Fibroblast of lung (primary cell): ENCODE measurements around the gene ZFP57. TPM values are rescaled to one million over a fixed set of nuclear protein-coding genes. Genes with fewer than 3 reads are reported as not detected.

Experiments
- DNase-seq, 2 donors: peaks; one replicate each; pipeline versions ENCODE4 v3.0.0 to v3.0.0-alpha.2; 2010; ENCODE audit warnings: low read depth in 2 of 2
- H2AFZ ChIP-seq: 2 replicates; pipeline ENCODE4 v1.5.1; 2012; ENCODE audit warnings: low read length, control low read depth, inconsistent platforms
- H3K27ac ChIP-seq: 2 replicates; pipeline ENCODE4 v1.5.1; 2011; ENCODE audit warnings: low read length, control low read depth; ENCODE audit not compliant: insufficient read depth
- H3K27me3 ChIP-seq: 2 replicates; pipeline ENCODE4 v1.5.1; 2011; ENCODE audit warnings: mild to moderate bottlenecking, low read length; ENCODE audit not compliant: control insufficient read depth, insufficient read depth
- H3K36me3 ChIP-seq: 2 replicates; pipeline ENCODE4 v1.5.1; 2011; ENCODE audit warnings: low read length; ENCODE audit not compliant: control insufficient read depth, insufficient read depth
- H3K4me1 ChIP-seq: 2 replicates; pipeline ENCODE4 v1.5.1; 2011; ENCODE audit warnings: low read length; ENCODE audit not compliant: control insufficient read depth, insufficient read depth; ENCODE audit errors: extremely low read depth
- H3K4me2 ChIP-seq: 2 replicates; pipeline ENCODE4 v1.5.1; 2011; ENCODE audit warnings: low read length, control low read depth; ENCODE audit not compliant: insufficient read depth; ENCODE audit errors: extremely low read depth
- H3K4me3 ChIP-seq, 4 experiments: fragments of 200-600 bp in 1 of 4; sonication (generic) in 1 of 4; replicated peaks in 1 of 4; 2 replicates each; pipeline ENCODE4 v1.5.1; 2011 to 2016; ENCODE audit warnings: low read length in 4 of 4, low read depth in 3 of 4, mild to moderate bottlenecking in 3 of 4, control low read depth in 2 of 4, inconsistent platforms in 1 of 4, mixed read lengths in 1 of 4; ENCODE audit not compliant: insufficient read depth in 1 of 4; ENCODE audit errors: control extremely low read depth in 1 of 4
- H3K79me2 ChIP-seq: 2 replicates; pipeline ENCODE4 v1.5.1; 2012; ENCODE audit warnings: mild to moderate bottlenecking, low read length, inconsistent platforms; ENCODE audit not compliant: control insufficient read depth, insufficient read depth
- H3K9ac ChIP-seq: 2 replicates; pipeline ENCODE4 v1.5.1; 2011; ENCODE audit warnings: mild to moderate bottlenecking, low read length, control low read depth; ENCODE audit not compliant: insufficient read depth
- H3K9me3 ChIP-seq: 2 replicates; pipeline ENCODE4 v1.5.1; 2012; ENCODE audit warnings: low read depth, low read length; ENCODE audit not compliant: control insufficient read depth, insufficient read depth
- H4K20me1 ChIP-seq: 2 replicates; pipeline ENCODE4 v1.5.1; 2011; ENCODE audit warnings: low read length; ENCODE audit not compliant: control insufficient read depth, insufficient read depth; ENCODE audit errors: extremely low read depth
- EZH2 ChIP-seq: IDR thresholded peaks from 2 replicates; pipeline ENCODE4 v1.5.1; 2012; ENCODE audit warnings: low read length, control low read depth, mild to moderate bottlenecking; ENCODE audit errors: missing control alignments
- polyA plus RNA-seq, 2 donors: library from polyadenylated mRNA; depleted of rRNA in 1 of 2; stranded (reverse) in 1 of 2; unstranded in 1 of 2; fragments of >200 nt; gene quantifications; 2 replicates each; pipeline ENCODE4 v1.2.1, GENCODE V29; 2011 to 2012; ENCODE audit warnings: missing spikeins in 1 of 2
- total RNA-seq: library from RNA; depleted of rRNA; stranded (reverse); fragments of >200 nt; gene quantifications from 2 replicates; pipeline ENCODE4 v1.2.1, GENCODE V29; 2014
- TF ChIP-seq, protein P1 (sequence below), 2 donors: IDR thresholded peaks in 1 of 2; conservative IDR thresholded peaks in 1 of 2; 1 replicate in 1 of 2; 2 replicates in 1 of 2; pipeline ENCODE4 v1.5.1; 2011 to 2012; ENCODE audit warnings: low read length in 2 of 2, control low read depth in 1 of 2, inconsistent platforms in 1 of 2, low read depth in 1 of 2, mild to moderate bottlenecking in 1 of 2

The ZFP57 gene
- total and polyA plus RNA-seq, 2 donors (not counting 1 experiment from before 2014, with no cell fraction given) = not detected

DNA sequence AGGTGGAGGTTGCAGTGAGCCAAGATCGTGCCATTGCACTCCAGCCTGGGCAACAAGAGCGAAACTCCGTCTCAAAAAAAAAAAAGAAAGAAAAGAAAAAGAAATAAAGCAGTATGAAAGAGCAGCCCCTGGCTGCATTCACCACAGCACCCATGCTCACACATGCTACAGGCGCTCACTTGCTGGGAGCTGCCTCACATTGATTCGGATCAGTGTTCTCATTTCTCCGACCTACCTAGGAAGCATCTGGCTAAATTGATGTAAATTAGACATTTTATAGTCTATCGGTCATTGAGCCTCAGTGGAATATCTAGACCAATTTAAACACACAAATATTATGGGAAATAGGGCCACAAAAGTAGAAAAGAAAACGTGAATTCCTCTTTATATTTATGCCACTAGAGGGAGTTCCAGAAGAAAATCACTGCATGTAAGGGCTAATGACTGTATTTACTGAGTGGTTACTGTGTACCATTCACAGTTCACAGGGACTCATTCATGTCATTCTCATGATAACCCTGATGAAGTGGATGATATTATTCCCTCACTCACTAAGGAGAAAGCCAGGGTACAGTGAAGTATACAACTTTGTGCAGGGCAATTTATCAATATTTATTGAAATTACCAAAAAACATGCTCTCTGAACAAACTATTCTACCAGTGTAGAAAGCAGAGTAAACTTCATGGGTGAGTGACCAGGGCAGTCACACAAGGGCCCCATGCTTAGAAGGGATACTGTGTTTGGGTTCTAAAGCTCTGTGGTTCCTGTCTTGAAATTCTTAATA is 29.3 kb downstream of the ZFP57 start:
- no peak overlapping the region for H3K4me2 ChIP-seq
- H3K27me3 ChIP-seq = peaks cover under 1% of the 10 kb centered on the region
- H3K4me1 ChIP-seq = no peaks in the 10 kb centered on the region
- H2AFZ ChIP-seq = no peak overlapping the region
- no peaks in the 10 kb centered on the region for H3K36me3 ChIP-seq
- peak; percentile 18 to 51 for DNase-seq
- TF ChIP-seq, protein P1, sequence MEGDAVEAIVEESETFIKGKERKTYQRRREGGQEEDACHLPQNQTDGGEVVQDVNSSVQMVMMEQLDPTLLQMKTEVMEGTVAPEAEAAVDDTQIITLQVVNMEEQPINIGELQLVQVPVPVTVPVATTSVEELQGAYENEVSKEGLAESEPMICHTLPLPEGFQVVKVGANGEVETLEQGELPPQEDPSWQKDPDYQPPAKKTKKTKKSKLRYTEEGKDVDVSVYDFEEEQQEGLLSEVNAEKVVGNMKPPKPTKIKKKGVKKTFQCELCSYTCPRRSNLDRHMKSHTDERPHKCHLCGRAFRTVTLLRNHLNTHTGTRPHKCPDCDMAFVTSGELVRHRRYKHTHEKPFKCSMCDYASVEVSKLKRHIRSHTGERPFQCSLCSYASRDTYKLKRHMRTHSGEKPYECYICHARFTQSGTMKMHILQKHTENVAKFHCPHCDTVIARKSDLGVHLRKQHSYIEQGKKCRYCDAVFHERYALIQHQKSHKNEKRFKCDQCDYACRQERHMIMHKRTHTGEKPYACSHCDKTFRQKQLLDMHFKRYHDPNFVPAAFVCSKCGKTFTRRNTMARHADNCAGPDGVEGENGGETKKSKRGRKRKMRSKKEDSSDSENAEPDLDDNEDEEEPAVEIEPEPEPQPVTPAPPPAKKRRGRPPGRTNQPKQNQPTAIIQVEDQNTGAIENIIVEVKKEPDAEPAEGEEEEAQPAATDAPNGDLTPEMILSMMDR (conservative IDR thresholded peaks at IDR 0.05 in 1 of 2, IDR thresholded peaks at IDR 0.05 in 1 of 2; ENCODE audit: low read depth in 1 of 2, low read length in 2 of 2) = peak in 1 of 2 donors; percentile 63
- TF ChIP-seq EZH2 = no peak
- no peak overlapping the region for H3K9ac ChIP-seq
- no peak overlapping the region for H3K27ac ChIP-seq
- H3K9me3 ChIP-seq = no peaks in the 10 kb centered on the region
- H3K79me2 ChIP-seq = no peaks in the 10 kb centered on the region
- no peaks in the 10 kb centered on the region for H4K20me1 ChIP-seq
- no peak overlapping the region for H3K4me3 ChIP-seq

DNA sequence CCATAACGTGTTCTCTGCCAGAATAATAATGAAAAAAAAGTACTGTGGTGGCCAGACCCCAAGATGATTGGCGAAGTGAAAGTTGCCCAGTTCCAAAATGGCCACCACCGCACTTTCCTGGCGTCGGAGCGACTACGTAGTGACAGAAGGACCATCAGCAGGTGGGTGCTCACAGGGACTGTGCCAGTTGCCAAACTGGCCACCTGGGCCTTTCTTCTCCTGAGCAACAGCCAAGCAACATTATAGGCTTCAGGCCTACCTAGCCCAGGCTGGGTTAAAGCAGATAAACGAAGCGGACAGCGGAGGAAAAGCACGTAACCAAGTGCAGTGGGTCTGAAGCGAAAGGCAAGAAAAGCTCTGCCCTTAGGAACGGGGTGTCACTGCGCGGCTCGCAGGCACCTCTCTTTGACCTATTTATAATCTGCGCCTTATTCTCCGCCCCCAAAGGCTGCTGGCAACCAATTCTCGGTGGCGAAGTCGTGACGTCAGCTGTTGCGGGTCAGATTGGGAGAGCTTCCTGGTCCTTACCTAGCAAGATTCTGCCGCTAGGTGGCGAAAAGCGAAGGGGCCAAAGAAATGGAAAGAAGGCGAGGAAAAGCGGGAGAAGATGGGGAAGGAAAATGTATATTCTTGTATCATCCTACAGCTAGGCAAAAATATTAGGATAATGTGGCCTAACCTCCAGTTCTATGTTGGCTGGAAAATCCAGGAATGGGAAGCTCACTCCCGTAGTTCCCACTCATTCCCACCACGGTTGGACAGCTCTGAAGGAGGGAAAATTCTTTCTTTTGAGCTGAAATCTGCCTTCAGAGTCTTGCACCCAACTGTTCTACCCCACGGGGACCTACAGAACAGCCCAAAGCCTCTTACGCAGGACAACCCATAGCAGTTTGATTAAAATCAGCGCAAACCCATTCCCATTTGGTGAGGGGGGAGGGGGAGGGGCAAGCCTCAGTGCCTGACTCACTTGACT is 31.0 kb downstream of the ZFP57 start:
- Histone ChIP-seq H3K27me3 (no peaks in the 10 kb centered on the region), H3K4me3 (peak overlapping the region; percentile 32 to 64 (median 56)), H3K9ac (peak overlapping the region; percentile 46), H3K4me1 (no peaks in the 10 kb centered on the region), H3K27ac (peak overlapping the region; percentile 70), H3K4me2 (peak overlapping the region; percentile 99), H4K20me1 (no peaks in the 10 kb centered on the region), H3K79me2 (no peaks in the 10 kb centered on the region), H3K36me3 (no peaks in the 10 kb centered on the region), H3K9me3 (no peaks in the 10 kb centered on the region), H2AFZ (peak overlapping the region; percentile 95)
- TF ChIP-seq, protein P1 (conservative IDR thresholded peaks at IDR 0.05 in 1 of 2, IDR thresholded peaks at IDR 0.05 in 1 of 2; ENCODE audit: low read depth in 1 of 2, low read length in 2 of 2) = peak; percentile 89 to 96
- no peak for TF ChIP-seq EZH2
- DNase-seq = peak; percentile 88 to 96
